ENCODE data around the gene KCNMB1. TPM values are rescaled to one million over a fixed set of nuclear protein-coding genes. Genes with fewer than 3 reads are reported as not detected.

Gene KCNMB1
- total RNA-seq, 2 experiments from 2014 or later: not detected

- ChIA-PET CTCF (interaction anchor here (0.6 to 9.0 kb wide), 10 partner anchors 11 to 210 kb away, joined by 3 to 51 read pairs (median 3); no protein-coding TSS in a partner anchor), POLR2A (no interaction called here)
Measured at GRCh38 chr5:170420806-170421412, 31.7 kb upstream of the KCNMB1 start.

- POLR2A ChIA-PET: no interaction called here
- CTCF ChIA-PET: interaction anchor here (0.7 to 9.0 kb wide), 3 partner anchors 13 to 192 kb away, joined by 4 to 51 read pairs (median 4); no protein-coding TSS in a partner anchor
Measured at GRCh38 chr5:170419643-170420042, 30.5 kb upstream of the KCNMB1 start.

- CTCF ChIA-PET: interaction anchor here (0.9 to 9.0 kb wide), 2 partner anchors 9 to 191 kb away, joined by 3 to 51 read pairs; no protein-coding TSS in a partner anchor
- POLR2A ChIA-PET: no interaction called here
Measured at GRCh38 chr5:170418736-170419135, 29.6 kb upstream of the KCNMB1 start.

GRCh38 chr5:170416526-170416925 is 27.4 kb upstream of the KCNMB1 start:
- ChIA-PET POLR2A (no interaction called here), CTCF (interaction anchor here (0.6 to 1.3 kb wide), 2 partner anchors 166 to 191 kb away, joined by 3 to 5 read pairs; no protein-coding TSS in a partner anchor)

- ChIA-PET POLR2A (no interaction called here), CTCF (no interaction called here)
Measured at GRCh38 chr5:170414786-170415185, 25.6 kb upstream of the KCNMB1 start.

- ChIA-PET POLR2A (no interaction called here), CTCF (no interaction called here)
Measured at GRCh38 chr5:170413897-170414296, 24.7 kb upstream of the KCNMB1 start.

- ChIA-PET CTCF (interaction anchor here (0.8 kb wide), 1 partner anchor 18 kb away, joined by 3 read pairs; no protein-coding TSS in a partner anchor), POLR2A (no interaction called here)
Measured at GRCh38 chr5:170411100-170411499, 21.9 kb upstream of the KCNMB1 start.

GRCh38 chr5:170410401-170410800 is 21.2 kb upstream of the KCNMB1 start:
- ChIA-PET POLR2A (no interaction called here), CTCF (interaction anchor here (0.8 to 1.3 kb wide), 2 partner anchors 17 to 185 kb away, joined by 3 read pairs; no protein-coding TSS in a partner anchor)

- ChIA-PET POLR2A (no interaction called here), CTCF (no interaction called here)
Measured at GRCh38 chr5:170408877-170409660, 19.9 kb upstream of the KCNMB1 start.

GRCh38 chr5:170408226-170408625 is 19.1 kb upstream of the KCNMB1 start:
- ChIA-PET CTCF (interaction anchor here (1.2 kb wide), 1 partner anchor 17 kb away, joined by 3 read pairs; no protein-coding TSS in a partner anchor), POLR2A (interaction anchor here (0.6 kb wide), 1 partner anchor 221 kb away, joined by 3 read pairs; no protein-coding TSS in a partner anchor)

GRCh38 chr5:170407062-170407461 is 17.9 kb upstream of the KCNMB1 start:
- POLR2A ChIA-PET: no interaction called here

GRCh38 chr5:170405817-170406216 is 16.6 kb upstream of the KCNMB1 start:
- POLR2A ChIA-PET: no interaction called here
- CTCF ChIA-PET: interaction anchor here (1.5 kb wide), 1 partner anchor 15 kb away, joined by 5 read pairs; no protein-coding TSS in a partner anchor

More at GRCh38 chr5:170407062-170407461, 17.9 kb upstream of the KCNMB1 start:
- CTCF ChIA-PET: interaction anchor here (1.0 kb wide), 1 partner anchor 14 kb away, joined by 3 read pairs; no protein-coding TSS in a partner anchor

- ChIA-PET POLR2A (no interaction called here), CTCF (no interaction called here)
Measured at GRCh38 chr5:170404398-170404797, 15.2 kb upstream of the KCNMB1 start.

GRCh38 chr5:170403675-170404074 is 14.5 kb upstream of the KCNMB1 start:
- ChIA-PET POLR2A (no interaction called here), CTCF (interaction anchor here (0.7 kb wide), 1 partner anchor 18 kb away, joined by 3 read pairs; no protein-coding TSS in a partner anchor)

- ChIA-PET CTCF (no interaction called here), POLR2A (no interaction called here)
Measured at GRCh38 chr5:170402508-170402907, 13.3 kb upstream of the KCNMB1 start.

GRCh38 chr5:170397059-170397458 is 7.9 kb upstream of the KCNMB1 start:
- POLR2A ChIA-PET: no interaction called here
- CTCF ChIA-PET: no interaction called here

GRCh38 chr5:170393958-170394357 is 4.8 kb upstream of the KCNMB1 start:
- ChIA-PET POLR2A (no interaction called here), CTCF (no interaction called here)

- CTCF ChIA-PET: interaction anchor here (1.0 kb wide), 1 partner anchor 18 kb away, joined by 3 read pairs; no protein-coding TSS in a partner anchor
- POLR2A ChIA-PET: no interaction called here
Measured at GRCh38 chr5:170393235-170393634, 4.1 kb upstream of the KCNMB1 start.

GRCh38 chr5:170390472-170390871 is 1.3 kb upstream of the KCNMB1 start:
- CTCF ChIA-PET: interaction anchor here (0.5 to 1.3 kb wide), 2 partner anchors 19 to 30 kb away, joined by 3 to 4 read pairs; no protein-coding TSS in a partner anchor
- POLR2A ChIA-PET: no interaction called here

- CTCF ChIA-PET: no interaction called here
- POLR2A ChIA-PET: no interaction called here
Measured at GRCh38 chr5:170389550-170389892, 354 bp upstream of the KCNMB1 start.
